Mesendoderm (in vitro differentiated cells): ENCODE results near the gene SPAG17.

Experiments used
- DNase-seq: peaks from one replicate; pipeline ENCODE4 v3.0.0; 2013
- H2AK5ac ChIP-seq: 2 replicates; pipeline ENCODE4 v1.6.1; 2013; ENCODE audit warnings: low read length, inconsistent platforms
- H2BK120ac ChIP-seq: 2 replicates; pipeline ENCODE4 v1.6.1; 2013; ENCODE audit warnings: low read depth, mild to moderate bottlenecking, low read length, moderate library complexity, mixed read lengths
- H2BK15ac ChIP-seq: replicated peaks from 2 replicates; pipeline ENCODE4 v1.6.1; 2013; ENCODE audit warnings: low read depth, mild to moderate bottlenecking, moderate library complexity
- H2BK5ac ChIP-seq: 2 replicates; pipeline ENCODE4 v1.6.1; 2013; ENCODE audit warnings: low read length, inconsistent platforms
- H3K18ac ChIP-seq: 2 replicates; pipeline ENCODE4 v1.6.1; 2013; ENCODE audit warnings: mild to moderate bottlenecking, low read length, mixed read lengths
- H3K23ac ChIP-seq: one replicate; pipeline ENCODE4 v1.6.1; 2013; ENCODE audit warnings: low read length
- H3K27ac ChIP-seq: 2 replicates; pipeline ENCODE4 v1.5.1; 2013; ENCODE audit warnings: low read depth, mild to moderate bottlenecking, inconsistent platforms, low read length, moderate library complexity
- H3K27me3 ChIP-seq: 2 replicates; pipeline ENCODE4 v1.6.1; 2013; ENCODE audit warnings: low read length, control low read depth, mild to moderate bottlenecking, inconsistent platforms; ENCODE audit not compliant: insufficient read depth, poor library complexity
- H3K36me3 ChIP-seq: 2 replicates; pipeline ENCODE4 v1.6.1; 2013; ENCODE audit warnings: low read length, inconsistent platforms; ENCODE audit not compliant: control insufficient read depth, insufficient read depth
- H3K4ac ChIP-seq: one replicate; pipeline ENCODE4 v1.6.1; 2013; ENCODE audit warnings: low read depth, mild to moderate bottlenecking, low read length, moderate library complexity
- H3K4me1 ChIP-seq: 2 replicates; pipeline ENCODE4 v1.6.1; 2013; ENCODE audit warnings: low read depth, low read length, inconsistent platforms; ENCODE audit not compliant: control insufficient read depth
- H3K4me2 ChIP-seq: 2 replicates; pipeline ENCODE4 v1.6.1; 2013; ENCODE audit warnings: low read length
- H3K4me3 ChIP-seq: 2 replicates; pipeline ENCODE4 v1.5.1; 2013; ENCODE audit warnings: mild to moderate bottlenecking, low read length
- H3K56ac ChIP-seq: one replicate; pipeline ENCODE4 v1.6.1; 2013; ENCODE audit warnings: low read length
- H3K79me1 ChIP-seq: 2 replicates; pipeline ENCODE4 v1.6.1; 2013; ENCODE audit warnings: low read length, inconsistent platforms
- H3K79me2 ChIP-seq: 2 replicates; pipeline ENCODE4 v1.6.1; 2013; ENCODE audit warnings: mild to moderate bottlenecking, low read length; ENCODE audit not compliant: control insufficient read depth, insufficient read depth
- H3K9ac ChIP-seq: 2 replicates; pipeline ENCODE4 v1.6.1; 2013; ENCODE audit warnings: low read length, inconsistent platforms
- H4K5ac ChIP-seq: one replicate; pipeline ENCODE4 v1.6.1; 2013; ENCODE audit warnings: low read length
- H4K8ac ChIP-seq: one replicate; pipeline ENCODE4 v1.6.1; 2013; ENCODE audit warnings: low read depth, mild to moderate bottlenecking, control low read depth, low read length, moderate library complexity
- WGBS: extraction: QIAGEN DNeasy Blood & Tissue Kit; methylation state at CpG from one replicate; pipeline ENCODE4 v1.1.7; 2013; ENCODE audit warnings: low lambda C conversion rate, missing lambda C conversion rate; ENCODE audit not compliant: insufficient coverage; ENCODE audit errors: extremely low coverage; 5-methylcytosine and 5-hydroxymethylcytosine counted together

The SPAG17 gene

DNA sequence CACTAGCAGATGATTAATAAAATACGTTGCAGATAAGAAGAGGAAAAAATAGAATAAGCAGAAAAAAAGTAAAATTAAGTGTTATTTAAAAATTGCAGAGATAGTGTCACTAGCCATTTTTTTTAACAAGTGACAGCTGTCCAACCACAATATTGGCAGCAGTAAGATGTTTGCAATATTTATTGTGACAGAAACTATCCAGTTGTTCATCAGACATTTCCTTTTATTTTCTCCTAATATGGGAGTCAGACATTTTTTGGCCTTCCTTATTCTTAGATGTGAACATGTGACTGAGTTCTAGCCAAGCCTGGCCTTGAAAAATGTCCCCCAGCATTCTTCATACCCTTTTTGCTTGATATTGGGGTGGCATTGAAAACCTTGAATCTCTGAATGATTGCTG is 3.4 kb upstream of the SPAG17 start:
- no peak overlapping the region for H3K4me3 ChIP-seq
- no peak overlapping the region for H2BK15ac ChIP-seq
- H3K27me3 ChIP-seq = no peaks in the 10 kb centered on the region
- H3K23ac ChIP-seq = no peak overlapping the region
- H3K56ac ChIP-seq = no peak overlapping the region
- no peak overlapping the region for H2BK120ac ChIP-seq
- H3K18ac ChIP-seq = no peak overlapping the region
- no peak overlapping the region for H3K4ac ChIP-seq
- no peak for DNase-seq
- H2BK5ac ChIP-seq = no peak overlapping the region
- no peak overlapping the region for H2AK5ac ChIP-seq
- no peaks in the 10 kb centered on the region for H3K79me2 ChIP-seq
- no peaks in the 10 kb centered on the region for H3K36me3 ChIP-seq
- H3K79me1 ChIP-seq = no peaks in the 10 kb centered on the region
- no peak overlapping the region for H3K4me2 ChIP-seq
- H4K5ac ChIP-seq = no peak overlapping the region
- H3K27ac ChIP-seq = no peak overlapping the region
- no peak overlapping the region for H4K8ac ChIP-seq
- H3K4me1 ChIP-seq = peaks cover 4% of the 10 kb centered on the region
- WGBS = no CpG with 5 or more reads among the region's 1 CpG
- no peak overlapping the region for H3K9ac ChIP-seq

DNA sequence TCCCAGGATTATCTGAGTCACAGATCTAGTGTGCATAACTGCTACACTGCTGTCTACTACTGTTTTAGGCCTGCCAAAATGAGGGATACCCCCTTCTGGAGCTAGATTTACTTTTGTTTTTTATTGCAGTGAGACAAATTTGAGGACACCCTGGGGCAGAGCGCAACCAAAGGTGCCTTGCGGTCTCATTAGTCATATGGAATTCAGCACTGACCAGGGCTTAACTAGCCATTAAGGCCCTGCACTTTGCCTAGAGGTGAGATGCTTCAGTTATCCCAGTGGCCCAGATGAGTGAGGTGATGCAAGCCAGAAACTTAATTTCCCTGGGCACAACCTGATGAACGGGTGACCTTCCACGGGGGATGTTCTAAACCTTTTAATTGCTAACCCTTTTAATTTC is 998 bp upstream of the SPAG17 start:
- Histone ChIP-seq H3K4me3 (no peak overlapping the region), H3K4me1 (peaks cover 4% of the 10 kb centered on the region), H4K5ac (no peak overlapping the region), H3K27ac (no peak overlapping the region), H3K23ac (no peak overlapping the region), H3K4me2 (no peak overlapping the region), H2BK15ac (no peak overlapping the region), H3K36me3 (no peaks in the 10 kb centered on the region), H3K56ac (peak overlapping the region; percentile 0), H3K18ac (no peak overlapping the region), H3K4ac (no peak overlapping the region), H3K27me3 (no peaks in the 10 kb centered on the region), H2AK5ac (no peak overlapping the region), H2BK120ac (no peak overlapping the region), H3K79me1 (no peaks in the 10 kb centered on the region), H4K8ac (no peak overlapping the region), H3K9ac (no peak overlapping the region), H2BK5ac (no peak overlapping the region), H3K79me2 (no peaks in the 10 kb centered on the region)
- WGBS = no CpG with 5 or more reads among the region's 4 CpGs
- DNase-seq = peak; percentile 21

DNA sequence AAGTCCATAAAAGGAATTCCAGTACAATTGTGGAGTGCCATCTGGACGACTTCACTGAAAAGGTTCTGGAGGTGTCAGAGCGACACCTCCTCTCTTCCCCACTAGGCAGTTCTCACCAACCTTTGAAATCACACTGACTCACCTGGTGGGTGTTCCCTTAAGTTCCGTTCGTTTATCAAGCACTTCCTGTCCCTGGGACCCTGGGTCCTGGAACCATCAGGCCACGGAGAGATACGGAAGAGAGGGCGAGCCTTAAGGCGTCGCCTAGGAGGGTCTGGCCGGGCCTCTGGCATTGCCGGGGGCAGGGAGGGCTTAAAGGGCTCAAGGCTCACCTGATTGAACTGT is 317 bp downstream of the SPAG17 start:
- Histone ChIP-seq H3K56ac (peak overlapping the region; percentile 75), H4K5ac (no peak overlapping the region), H3K27me3 (no peaks in the 10 kb centered on the region), H3K9ac (peak overlapping the region; percentile 54), H3K4me1 (peaks cover 4% of the 10 kb centered on the region), H3K23ac (no peak overlapping the region), H3K4me2 (peak overlapping the region; percentile 32), H3K4me3 (no peak overlapping the region), H3K18ac (no peak overlapping the region), H2AK5ac (no peak overlapping the region), H3K79me1 (no peaks in the 10 kb centered on the region), H2BK5ac (peak overlapping the region; percentile 35), H4K8ac (no peak overlapping the region), H3K36me3 (no peaks in the 10 kb centered on the region), H3K4ac (no peak overlapping the region), H2BK120ac (no peak overlapping the region), H3K79me2 (no peaks in the 10 kb centered on the region), H3K27ac (no peak overlapping the region), H2BK15ac (no peak overlapping the region)
- WGBS = no CpG with 5 or more reads among the region's 11 CpGs
- DNase-seq = peak; percentile 94

DNA sequence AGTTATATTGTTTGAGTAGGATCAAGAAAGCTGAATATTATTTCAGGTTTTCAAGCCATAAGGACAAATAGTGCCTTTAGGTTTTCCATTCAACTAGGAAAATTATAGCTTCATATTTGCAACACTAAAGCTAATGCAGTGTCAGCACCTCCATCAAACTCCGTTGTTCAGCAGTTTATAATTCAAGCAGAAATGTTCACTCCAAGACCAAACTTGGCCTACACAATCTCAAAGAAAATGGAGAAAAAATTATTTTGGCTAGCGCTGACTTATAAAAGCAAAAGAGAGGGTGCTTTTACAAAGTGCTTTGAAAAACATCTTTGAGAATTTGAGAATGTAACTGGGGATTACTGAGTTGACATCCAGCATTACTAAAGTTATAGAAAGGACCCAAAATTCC is 1.4 kb downstream of the SPAG17 start:
- H3K27me3 ChIP-seq = no peaks in the 10 kb centered on the region
- H3K4me1 ChIP-seq = peaks cover 4% of the 10 kb centered on the region
- no peak overlapping the region for H4K8ac ChIP-seq
- H2AK5ac ChIP-seq = no peak overlapping the region
- no peak overlapping the region for H3K27ac ChIP-seq
- no peak overlapping the region for H3K4ac ChIP-seq
- H3K18ac ChIP-seq = no peak overlapping the region
- no peak overlapping the region for H3K4me3 ChIP-seq
- H2BK120ac ChIP-seq = no peak overlapping the region
- H3K36me3 ChIP-seq = no peaks in the 10 kb centered on the region
- no peaks in the 10 kb centered on the region for H3K79me2 ChIP-seq
- no peak for DNase-seq
- H3K4me2 ChIP-seq = no peak overlapping the region
- no peak overlapping the region for H4K5ac ChIP-seq
- no peak overlapping the region for H3K9ac ChIP-seq
- no peaks in the 10 kb centered on the region for H3K79me1 ChIP-seq
- no peak overlapping the region for H2BK5ac ChIP-seq
- H3K23ac ChIP-seq = no peak overlapping the region
- H2BK15ac ChIP-seq = no peak overlapping the region
- no peak overlapping the region for H3K56ac ChIP-seq
- WGBS = no CpG with 5 or more reads among the region's 2 CpGs

DNA sequence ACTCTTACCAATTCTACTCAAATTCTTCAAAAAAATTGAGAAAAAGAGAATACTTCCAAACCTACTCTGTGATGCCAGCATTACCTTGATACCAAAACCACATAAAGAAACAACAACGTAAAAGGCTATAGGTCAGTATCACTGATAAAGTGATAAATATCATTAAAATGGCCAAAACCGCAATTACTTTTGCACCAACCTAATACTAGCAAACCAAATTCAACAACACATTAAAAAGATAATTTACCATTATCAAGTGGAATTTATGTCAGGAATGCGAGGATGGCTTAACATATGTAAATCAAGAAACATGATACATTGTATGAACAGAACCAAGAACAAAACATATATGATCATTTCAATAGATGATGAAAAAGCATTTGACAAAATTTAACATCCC is 7.0 kb downstream of the SPAG17 start:
- Histone ChIP-seq H3K79me1 (no peaks in the 10 kb centered on the region), H3K18ac (no peak overlapping the region), H3K4me3 (no peak overlapping the region), H2BK120ac (no peak overlapping the region), H3K56ac (no peak overlapping the region), H3K4ac (no peak overlapping the region), H4K5ac (no peak overlapping the region), H3K23ac (no peak overlapping the region), H3K4me1 (no peaks in the 10 kb centered on the region), H3K27me3 (no peaks in the 10 kb centered on the region), H3K36me3 (no peaks in the 10 kb centered on the region), H3K9ac (no peak overlapping the region), H2BK15ac (no peak overlapping the region), H3K79me2 (no peaks in the 10 kb centered on the region), H2AK5ac (no peak overlapping the region), H3K27ac (no peak overlapping the region), H2BK5ac (no peak overlapping the region), H3K4me2 (no peak overlapping the region), H4K8ac (no peak overlapping the region)
- no peak for DNase-seq
- WGBS = no CpG with 5 or more reads among the region's 3 CpGs

DNA sequence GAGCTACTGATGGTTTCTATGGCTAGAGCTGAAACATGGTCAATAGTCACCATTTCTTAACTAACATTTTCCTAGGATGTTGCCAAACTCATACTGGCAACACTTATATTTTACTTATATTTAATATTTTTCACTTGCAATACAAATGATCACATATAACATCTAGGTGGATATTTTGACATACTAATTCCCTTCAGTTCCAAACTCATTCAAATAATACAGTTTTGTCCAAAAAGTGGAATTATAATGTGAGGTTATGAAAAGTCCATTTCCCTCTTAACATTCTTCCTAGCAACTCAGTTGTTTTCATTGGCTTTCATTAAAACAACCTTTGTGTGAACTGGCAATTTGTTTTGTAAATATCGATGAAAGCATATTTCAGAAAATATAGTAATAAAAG is 16.0 kb downstream of the SPAG17 start:
- Histone ChIP-seq H3K4me2 (no peak overlapping the region), H2BK5ac (no peak overlapping the region)

More for the DNA sequence above, 16.0 kb downstream of the SPAG17 start:
- H3K56ac ChIP-seq = no peak overlapping the region
- no peak overlapping the region for H3K18ac ChIP-seq
- WGBS = no CpG with 5 or more reads among the region's 1 CpG
- no peak overlapping the region for H3K9ac ChIP-seq
- no peak overlapping the region for H2BK120ac ChIP-seq
- no peak overlapping the region for H3K4ac ChIP-seq
- H3K27ac ChIP-seq = no peak overlapping the region
- H3K79me1 ChIP-seq = no peaks in the 10 kb centered on the region
- H3K23ac ChIP-seq = no peak overlapping the region
- H3K4me1 ChIP-seq = no peaks in the 10 kb centered on the region
- H3K27me3 ChIP-seq = no peaks in the 10 kb centered on the region
- no peak overlapping the region for H4K8ac ChIP-seq
- no peak overlapping the region for H2BK15ac ChIP-seq
- H3K36me3 ChIP-seq = no peaks in the 10 kb centered on the region
- DNase-seq = no peak
- no peak overlapping the region for H3K4me3 ChIP-seq
- H2AK5ac ChIP-seq = no peak overlapping the region
- H3K79me2 ChIP-seq = no peaks in the 10 kb centered on the region
- no peak overlapping the region for H4K5ac ChIP-seq
